Colonic mucosa (tissue), 4 donors: ENCODE results near the gene BEND2. TPM values are rescaled to one million over a fixed set of nuclear protein-coding genes. Genes with fewer than 3 reads are reported as not detected.

ENCODE experiments used
- DNase-seq: peaks from one replicate; pipeline ENCODE4 v3.0.0-alpha.2; 2020
- H3K27ac ChIP-seq: fragments of 200-600 bp; one replicate; pipeline ENCODE4 v1.8.0; 2021
- H3K27me3 ChIP-seq: fragments of 200-600 bp; one replicate; pipeline ENCODE4 v1.8.0; 2021
- H3K36me3 ChIP-seq: fragments of 200-600 bp; one replicate; pipeline ENCODE4 v1.8.0; 2021
- H3K4me1 ChIP-seq: fragments of 200-600 bp; one replicate; pipeline ENCODE4 v1.8.0; 2021; ENCODE audit warnings: mild to moderate bottlenecking
- H3K4me3 ChIP-seq: fragments of 200-600 bp; one replicate; pipeline ENCODE4 v1.8.0; 2021
- H3K9ac ChIP-seq, 2 donors: one replicate each; pipeline ENCODE4 v1.7.0; 2013; ENCODE audit warnings: control low read depth in 2 of 2, low read depth in 2 of 2, low read length in 2 of 2
- H3K9me3 ChIP-seq: fragments of 200-600 bp; one replicate; pipeline ENCODE4 v1.8.0; 2021
- intact Hi-C: fragments of 100-400 bp; cut with DNase I; formaldehyde crosslinking; loops from one replicate; pipeline ENCODE4 v1.14.1; 2022
- total RNA-seq, 2 donors: library from RNA; stranded (reverse); fragmentation: NEBNext Ultra II Directional in 1 of 2; extraction: Animal tissue kit (Norgen Biotek cat#: 25700) in 1 of 2; gene quantifications; one replicate each; pipeline ENCODE4 v1.2.1, GENCODE V29; 2021
- TF ChIP-seq, protein P1 (sequence below): fragments of 200-600 bp; IDR thresholded peaks from one replicate; pipeline ENCODE4 v1.8.0; 2022; ENCODE audit warnings: antibody characterized with exemption, mild to moderate bottlenecking
- donor health status: healthy.
- donor health status: DM: no; HTN: no; CAD: no.
- donor health status: DM: no; HTN: no; CAD: no.

BEND2 gene
- total RNA-seq, 2 donors from 2014 or later: not detected

DNA sequence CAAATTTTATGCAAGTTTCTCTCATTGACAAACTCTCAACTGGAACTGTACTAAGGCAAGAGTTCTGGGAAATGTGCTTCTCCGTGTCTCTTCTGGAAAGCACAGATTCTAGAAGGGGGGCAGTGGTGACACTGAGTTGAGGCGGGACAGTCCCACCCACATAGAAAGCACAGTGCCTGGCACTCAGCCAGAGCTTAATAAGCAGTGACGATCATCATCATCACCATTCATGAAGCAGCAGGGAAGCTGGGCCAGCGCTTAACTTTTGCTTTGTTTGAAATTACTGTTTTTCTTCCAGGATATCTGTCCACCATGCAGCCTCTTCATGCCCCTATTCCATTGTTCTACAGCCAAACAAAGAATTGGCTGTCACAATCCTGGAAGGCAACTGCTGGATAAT is 60.3 kb downstream of the BEND2 start:
- H3K27me3 ChIP-seq: no peaks in the 10 kb centered on the region

DNA sequence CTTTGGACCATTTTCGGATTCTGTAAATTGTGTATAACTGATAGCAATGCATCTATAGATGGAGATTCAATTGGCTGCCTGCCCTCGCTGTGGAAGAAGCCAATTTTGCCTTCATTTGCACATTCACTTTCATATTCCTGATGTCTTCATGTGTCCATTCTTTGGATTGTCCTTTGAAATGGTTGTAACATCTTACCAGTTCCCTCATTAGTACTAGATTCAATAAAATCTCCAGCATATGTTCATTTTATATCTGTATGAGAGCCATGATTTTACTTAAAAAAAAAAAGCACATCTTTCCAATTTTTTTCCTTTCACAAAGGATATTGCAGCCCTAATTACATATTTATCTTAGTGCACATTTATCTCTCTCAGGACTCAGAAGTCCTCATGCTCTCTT is 61.7 kb downstream of the BEND2 start:
- no peaks in the 10 kb centered on the region for H3K36me3 ChIP-seq
- H3K4me3 ChIP-seq: no peak overlapping the region
- intact Hi-C loops: no loop called here
- no peak for DNase-seq
- H3K4me1 ChIP-seq: no peaks in the 10 kb centered on the region
- H3K27ac ChIP-seq: no peak overlapping the region
- H3K27me3 ChIP-seq: no peaks in the 10 kb centered on the region
- no peak overlapping the region for H3K9ac ChIP-seq
- H3K9me3 ChIP-seq: no peaks in the 10 kb centered on the region
- TF ChIP-seq, protein P1, sequence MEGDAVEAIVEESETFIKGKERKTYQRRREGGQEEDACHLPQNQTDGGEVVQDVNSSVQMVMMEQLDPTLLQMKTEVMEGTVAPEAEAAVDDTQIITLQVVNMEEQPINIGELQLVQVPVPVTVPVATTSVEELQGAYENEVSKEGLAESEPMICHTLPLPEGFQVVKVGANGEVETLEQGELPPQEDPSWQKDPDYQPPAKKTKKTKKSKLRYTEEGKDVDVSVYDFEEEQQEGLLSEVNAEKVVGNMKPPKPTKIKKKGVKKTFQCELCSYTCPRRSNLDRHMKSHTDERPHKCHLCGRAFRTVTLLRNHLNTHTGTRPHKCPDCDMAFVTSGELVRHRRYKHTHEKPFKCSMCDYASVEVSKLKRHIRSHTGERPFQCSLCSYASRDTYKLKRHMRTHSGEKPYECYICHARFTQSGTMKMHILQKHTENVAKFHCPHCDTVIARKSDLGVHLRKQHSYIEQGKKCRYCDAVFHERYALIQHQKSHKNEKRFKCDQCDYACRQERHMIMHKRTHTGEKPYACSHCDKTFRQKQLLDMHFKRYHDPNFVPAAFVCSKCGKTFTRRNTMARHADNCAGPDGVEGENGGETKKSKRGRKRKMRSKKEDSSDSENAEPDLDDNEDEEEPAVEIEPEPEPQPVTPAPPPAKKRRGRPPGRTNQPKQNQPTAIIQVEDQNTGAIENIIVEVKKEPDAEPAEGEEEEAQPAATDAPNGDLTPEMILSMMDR: no peak

More for the DNA sequence above, 60.3 kb downstream of the BEND2 start:
- no peaks in the 10 kb centered on the region for H3K9me3 ChIP-seq
- H3K27ac ChIP-seq: no peak overlapping the region
- intact Hi-C loops: no loop called here
- H3K4me1 ChIP-seq: no peaks in the 10 kb centered on the region
- H3K36me3 ChIP-seq: no peaks in the 10 kb centered on the region
- H3K9ac ChIP-seq: no peak overlapping the region
- no peak overlapping the region for H3K4me3 ChIP-seq
- no peak for DNase-seq
- TF ChIP-seq, protein P1: no peak

DNA sequence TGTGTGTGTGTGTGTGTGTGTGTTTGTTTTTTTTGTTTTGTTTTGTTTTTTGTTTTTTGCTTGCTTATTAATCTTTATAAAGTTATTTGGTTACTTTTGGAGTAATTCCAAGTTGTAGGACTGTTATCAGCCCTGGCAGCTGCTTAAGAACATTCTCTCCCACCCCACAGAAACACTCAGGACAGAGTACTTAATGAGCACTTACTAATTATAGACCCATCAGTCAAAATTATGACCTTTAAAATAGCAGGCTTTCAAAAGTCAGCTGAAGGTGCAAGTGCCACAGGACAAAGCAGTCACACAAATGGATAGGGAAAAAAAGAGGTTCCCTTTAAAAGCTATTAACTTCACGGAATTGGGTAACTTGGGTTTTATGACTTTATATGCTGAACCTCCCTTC is 69.0 kb downstream of the BEND2 start:
- H3K9me3 ChIP-seq: no peaks in the 10 kb centered on the region
- H3K4me1 ChIP-seq: no peaks in the 10 kb centered on the region
- no peak overlapping the region for H3K4me3 ChIP-seq
- H3K27ac ChIP-seq: no peak overlapping the region
- no peak for DNase-seq
- H3K36me3 ChIP-seq: no peaks in the 10 kb centered on the region
- TF ChIP-seq, protein P1: no peak
- no peaks in the 10 kb centered on the region for H3K27me3 ChIP-seq
- no peak overlapping the region for H3K9ac ChIP-seq
- intact Hi-C loops: no loop called here

DNA sequence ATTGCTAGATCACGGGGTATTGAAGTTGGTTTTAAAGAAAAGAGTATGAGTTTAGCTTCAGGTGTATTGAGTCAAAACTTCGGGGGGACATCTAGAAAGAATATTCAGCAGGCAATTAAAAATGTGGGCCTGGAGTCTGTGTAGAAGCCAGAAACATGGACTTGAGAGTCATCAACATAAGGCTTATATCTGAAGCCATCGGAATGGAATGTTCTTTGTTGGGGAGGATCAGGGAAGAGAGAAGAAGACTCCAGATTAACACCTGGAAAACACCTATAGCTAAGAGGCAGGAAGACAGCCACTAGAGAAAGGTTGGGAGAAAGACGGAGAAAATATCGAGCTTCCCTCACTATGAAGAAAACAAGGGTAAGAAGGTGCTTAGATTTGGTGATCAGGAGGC is 69.5 kb downstream of the BEND2 start:
- DNase-seq: no peak
- no peaks in the 10 kb centered on the region for H3K27me3 ChIP-seq
- H3K9ac ChIP-seq: no peak overlapping the region
- TF ChIP-seq, protein P1: no peak
- no peaks in the 10 kb centered on the region for H3K4me1 ChIP-seq
- no peaks in the 10 kb centered on the region for H3K36me3 ChIP-seq
- intact Hi-C loops: no loop called here
- no peak overlapping the region for H3K4me3 ChIP-seq
- no peak overlapping the region for H3K27ac ChIP-seq
- no peaks in the 10 kb centered on the region for H3K9me3 ChIP-seq

DNA sequence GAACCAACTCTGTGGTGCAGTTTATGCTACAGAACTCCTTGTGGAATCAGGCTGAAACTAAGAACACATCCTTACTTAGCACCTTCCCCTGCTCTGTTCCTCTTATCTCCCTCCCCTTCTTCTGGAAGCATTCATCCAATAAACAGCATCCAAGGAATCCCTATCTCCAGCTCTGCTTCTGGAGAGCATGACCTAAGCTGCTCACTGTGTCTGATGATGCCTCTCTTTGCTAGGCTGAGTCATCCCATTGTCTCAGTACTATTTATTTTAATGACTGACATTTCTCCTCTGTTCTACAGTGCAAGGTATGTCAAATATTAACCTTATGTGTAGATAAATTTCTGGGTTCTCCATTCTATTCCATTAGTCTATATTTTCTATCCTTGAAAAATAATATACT is 71.2 kb downstream of the BEND2 start:
- no peak for DNase-seq
- Histone ChIP-seq H3K27me3 (no peaks in the 10 kb centered on the region), H3K27ac (no peak overlapping the region), H3K36me3 (no peaks in the 10 kb centered on the region), H3K9ac (no peak overlapping the region), H3K4me1 (no peaks in the 10 kb centered on the region), H3K4me3 (no peak overlapping the region), H3K9me3 (no peaks in the 10 kb centered on the region)
- intact Hi-C loops: no loop called here
- TF ChIP-seq, protein P1: no peak

DNA sequence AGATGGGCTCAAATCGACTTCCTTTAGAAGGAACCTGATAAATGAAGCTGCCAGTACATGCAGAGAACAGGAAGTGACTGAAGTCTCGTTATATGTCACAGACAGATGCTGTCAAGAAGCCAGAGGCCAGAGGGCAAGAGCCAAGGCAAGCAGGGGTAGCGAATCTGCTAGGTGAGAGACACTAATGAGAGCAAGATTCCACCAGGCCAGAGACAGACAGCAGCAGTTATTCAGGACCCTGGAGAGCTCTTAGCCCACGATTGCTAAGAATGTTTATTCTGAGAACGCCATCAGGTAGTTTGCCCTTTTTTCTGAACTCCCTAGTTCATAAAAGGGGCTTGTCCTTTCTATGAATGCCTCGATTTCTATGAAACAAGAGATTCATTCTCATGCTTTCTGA is 73.7 kb downstream of the BEND2 start:
- H3K27ac ChIP-seq: no peak overlapping the region

More for the DNA sequence above, 73.7 kb downstream of the BEND2 start:
- TF ChIP-seq, protein P1: no peak
- Histone ChIP-seq H3K4me1 (no peaks in the 10 kb centered on the region), H3K27me3 (no peaks in the 10 kb centered on the region), H3K9ac (no peak overlapping the region), H3K4me3 (no peak overlapping the region), H3K9me3 (no peaks in the 10 kb centered on the region), H3K36me3 (no peaks in the 10 kb centered on the region)
- DNase-seq: no peak
- intact Hi-C loops: no loop called here
